Epithelial cell of esophagus (primary cell): ENCODE data around the gene LRRC52.

Experiments
- DNase-seq: peaks from one replicate; pipeline ENCODE4 v3.0.0; 2010; ENCODE audit warnings: low read depth
- H3K4me3 ChIP-seq: 2 replicates; pipeline ENCODE4 v1.5.1; 2011; ENCODE audit warnings: mild to moderate bottlenecking, low read length, control low read depth
- CTCF ChIP-seq: IDR thresholded peaks from 2 replicates; pipeline ENCODE4 v1.5.1; 2011; ENCODE audit warnings: low read depth, mild to moderate bottlenecking, low read length, control low read depth, inconsistent platforms; ENCODE audit not compliant: insufficient read depth; ENCODE audit errors: missing control alignments

Gene LRRC52

DNA sequence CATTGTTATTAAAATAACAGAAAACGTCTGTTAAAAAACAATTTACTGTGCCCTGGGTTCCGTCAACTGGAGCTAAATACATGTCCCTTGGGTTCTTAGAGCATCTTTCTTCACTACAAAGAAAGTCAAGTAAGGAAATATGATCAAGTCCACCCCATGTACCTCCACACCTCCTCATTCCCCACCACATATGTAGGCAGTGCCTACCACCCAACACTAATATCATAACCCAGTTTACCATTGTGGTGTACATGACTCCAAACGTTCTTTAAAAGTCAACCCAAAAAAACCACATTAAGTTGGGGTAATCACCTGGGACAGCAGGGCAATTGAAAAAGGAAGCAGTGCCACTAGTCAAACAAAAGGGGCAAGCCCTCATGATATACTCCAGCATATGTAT lies 7.8 kb upstream of the LRRC52 start:
- no peak for TF ChIP-seq CTCF
- no peak for DNase-seq
- no peak overlapping the region for H3K4me3 ChIP-seq

GRCh38 chr1:165537356-165538109 lies 6.3 kb upstream of the LRRC52 start:
- H3K4me3 ChIP-seq = no peak overlapping the region
- DNase-seq = no peak
- TF ChIP-seq CTCF = no peak

- TF ChIP-seq CTCF = no peak
- no peak overlapping the region for H3K4me3 ChIP-seq
- peak; percentile 46 for DNase-seq
Observed at GRCh38 chr1:165539306-165539705, 4.5 kb upstream of the LRRC52 start.

- no peak for TF ChIP-seq CTCF
- H3K4me3 ChIP-seq = no peak overlapping the region
- no peak for DNase-seq
Observed at GRCh38 chr1:165539908-165540307, 3.9 kb upstream of the LRRC52 start.

DNA sequence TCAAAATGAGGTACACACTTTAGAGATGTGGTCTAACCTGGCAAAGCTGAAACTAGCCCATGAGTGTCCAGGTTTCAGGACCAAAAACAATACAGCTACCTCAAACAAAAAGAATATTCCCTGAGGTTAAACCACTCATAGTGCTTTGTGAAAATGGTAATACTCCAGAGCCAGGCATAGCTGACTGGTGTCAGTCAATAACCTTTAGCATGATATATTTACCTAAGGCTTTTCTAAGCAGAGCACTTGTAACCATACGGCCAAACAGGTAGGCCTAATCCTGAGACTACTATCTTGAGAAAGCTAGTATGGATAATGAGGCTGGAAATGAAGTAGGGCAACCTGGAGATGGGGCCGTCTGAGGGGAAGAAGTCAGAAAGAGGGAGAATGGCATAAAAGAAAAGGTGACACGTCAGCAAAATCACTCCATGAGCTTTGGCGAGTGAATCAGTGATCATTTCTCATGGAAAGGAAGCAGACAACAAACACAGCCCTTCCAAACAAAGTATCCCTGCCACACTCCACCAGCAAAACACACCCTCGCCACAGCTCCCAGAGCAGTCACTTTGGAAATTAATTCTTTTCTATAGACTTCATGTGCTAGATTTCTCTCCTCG lies 1.7 kb upstream of the LRRC52 start:
- no peak overlapping the region for H3K4me3 ChIP-seq
- no peak for DNase-seq
- TF ChIP-seq CTCF = no peak

DNA sequence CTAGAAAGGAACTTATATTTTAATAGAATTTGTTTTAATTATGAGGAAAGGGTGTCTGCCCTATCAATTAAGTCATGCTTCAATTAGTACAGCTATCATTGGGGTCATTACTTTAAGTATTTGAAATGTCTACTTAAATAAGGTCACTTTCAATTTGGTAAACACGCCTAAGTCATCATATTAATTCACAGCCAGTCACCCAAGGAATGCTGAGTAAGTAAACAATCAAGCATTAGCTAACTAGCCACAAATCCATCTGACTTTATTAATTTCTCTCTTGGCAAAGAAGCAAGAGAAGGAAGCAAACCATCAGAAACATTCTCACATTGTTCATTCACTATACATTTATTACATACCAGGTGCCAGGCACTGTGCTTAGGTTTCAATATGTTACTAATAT lies 1.2 kb upstream of the LRRC52 start:
- no peak for DNase-seq
- no peak overlapping the region for H3K4me3 ChIP-seq
- TF ChIP-seq CTCF = no peak

GRCh38 chr1:165544996-165545395 lies 1.2 kb downstream of the LRRC52 start:
- H3K4me3 ChIP-seq = no peak overlapping the region
- no peak for TF ChIP-seq CTCF
- no peak for DNase-seq
